ENCODE measurements around the gene SEMG2.

GRCh38 chr20:45246109-45246508 is 24.9 kb downstream of the SEMG2 start:
- TF ChIP-seq EP300 (IDR thresholded peaks at IDR 0.05): no peak
- no peak for TF ChIP-seq CTCF (IDR thresholded peaks at IDR 0.05)
